Heart left ventricle (tissue), 16 donors: Measurements from ENCODE around the gene EIF4G3. TPM values are rescaled to one million over a fixed set of nuclear protein-coding genes. Genes with fewer than 3 reads are reported as not detected.

ENCODE experiments used
- ATAC-seq, 4 donors: fragments of 200-7000 bp; cut with Tn5 transposase; one replicate each; pipeline ENCODE4 v1.9.1; 2020 to 2022; ENCODE audit warnings: moderate library complexity in 4 of 4, mild to moderate bottlenecking in 3 of 4, moderate number of reproducible peaks in 1 of 4
- DNase-seq, 5 donors: peaks; one replicate each; pipeline ENCODE4 v3.0.0-alpha.2; 2020
- H3K27ac ChIP-seq, 12 donors: fragments of 200-600 bp; sonication (generic) in 4 of 12; one replicate each; pipeline versions ENCODE4 v1.5.0 to v1.8.0; 2016 to 2022; ENCODE audit warnings: mild to moderate bottlenecking in 2 of 12
- H3K27me3 ChIP-seq, 9 donors: fragments of 200-600 bp; sonication (generic) in 2 of 9; one replicate each; pipeline versions ENCODE4 v1.5.1 to v1.8.0; 2016 to 2022; ENCODE audit warnings: mild to moderate bottlenecking in 3 of 9
- H3K36me3 ChIP-seq, 9 donors: fragments of 200-600 bp; sonication (generic) in 2 of 9; one replicate each; pipeline versions ENCODE4 v1.5.0 to v1.8.0; 2018 to 2022; ENCODE audit warnings: mild to moderate bottlenecking in 2 of 9
- H3K4me1 ChIP-seq, 12 donors: fragments of 200-600 bp; sonication (generic) in 4 of 12; one replicate each; pipeline versions ENCODE4 v1.5.0 to v1.8.0; 2016 to 2022; ENCODE audit warnings: mild to moderate bottlenecking in 3 of 12
- H3K4me3 ChIP-seq, 12 donors: fragments of 200-600 bp; sonication (generic) in 4 of 12; one replicate each; pipeline versions ENCODE4 v1.5.0 to v1.8.0; 2017 to 2022; ENCODE audit warnings: mild to moderate bottlenecking in 9 of 12, moderate library complexity in 4 of 12
- H3K9me3 ChIP-seq, 12 donors: fragments of 200-600 bp; sonication (generic) in 4 of 12; one replicate each; pipeline versions ENCODE4 v1.5.0 to v1.8.0; 2016 to 2022; ENCODE audit warnings: mild to moderate bottlenecking in 1 of 12
- CTCF ChIP-seq, 12 donors: fragments of 200-600 bp; sonication (generic) in 4 of 12; IDR thresholded peaks; one replicate each; pipeline versions ENCODE4 v1.5.0 to v1.8.0; 2018 to 2022; ENCODE audit warnings: antibody characterized with exemption in 12 of 12, mild to moderate bottlenecking in 5 of 12
- POLR2A ChIP-seq, 2 donors: fragments of 450-650 bp; IDR thresholded peaks; one replicate each; pipeline ENCODE4 v1.6.1; 2017; ENCODE audit warnings: antibody characterized with exemption in 2 of 2, mild to moderate bottlenecking in 2 of 2, moderate library complexity in 2 of 2
- WGBS, 4 donors: extraction: QIAGEN DNeasy Blood & Tissue Kit in 2 of 4; methylation state at CpG; one replicate each; pipeline versions ENCODE4 v1.1.5 to v1.1.7; 2013 to 2018; 5-methylcytosine and 5-hydroxymethylcytosine counted together
- intact Hi-C, 10 donors: fragments of 100-400 bp; cut with DNase I; formaldehyde crosslinking; loops; one replicate each; pipeline versions ENCODE4 v1.11.1 to v1.14.2; 2022
- polyA plus RNA-seq, 2 donors: library from polyadenylated mRNA; stranded (reverse); fragments of 200-250 nt; gene quantifications; one replicate each; pipeline ENCODE4 v1.2.3, GENCODE V29; 2013
- total RNA-seq, 9 donors: library from RNA; depleted of rRNA in 2 of 9; stranded (reverse); fragments of >200 nt in 2 of 9; fragmentation: NEBNext Ultra II Directional in 3 of 9; extraction: Animal tissue kit (Norgen Biotek cat#: 25700) in 3 of 9; gene quantifications; one replicate each; pipeline versions ENCODE4 v1.1.0 to v1.2.4, GENCODE V29; 2016 to 2023
- donor health status: ischemic (EF 13 %, LVEDD 7.1; RV severe dilation, severe dysfunction).
- donor health status: healthy with polysubstance abuse.
- donor health status: DM: no; HTN: yes; CAD: no.
- donor health status: DM: no; HTN: no; CAD: no.
- donor health status: ischemic (EF 25% LVEDD 6.9; RV normal size, moderate dysfunction).
- donor health status: ischemic (EF 25% LVEDD 5.7; RV mildly dilated, moderate dysfunction).
- donor health status: healthy.
- donor health status: DM: yes; HTN: yes; CAD: no.
- donor health status: ischemic (EF 35%, LVEDD 5.7; RV mildly dilated, moderate dysfunction).
- donor health status: nonischemic (EF 11% LVEDD 7.7; RV severe dilation, severe dysfunction).
- donor health status: DM: yes; HTN: yes; CAD: no.
- donor health status: PGD.
- donor health status: ischemic (EF 29% LVEDD 5.4; RV normal size, mild dysfunction).
- donor health status: nonischemic (EF 23%, LVEDD 6.1; RV moderate dilation, normal function).

EIF4G3 gene
- total and polyA plus RNA-seq, 11 donors = 14.6 to 49.0 (median 36.2) TPM

- intact Hi-C loops = loop anchor here in 9 of 10 donors (2.0 to 10.0 kb wide), 6 partner anchors 210 to 287 kb away; no protein-coding TSS in a partner anchor
- peak in 2 of 4 donors; percentile 45 to 77 for ATAC-seq
- H3K27ac ChIP-seq = no peak overlapping the region
Observed at GRCh38 chr1:20981915-20982314, 194.8 kb downstream of the EIF4G3 start.

GRCh38 chr1:20980051-20980450 is 196.6 kb downstream of the EIF4G3 start:
- no peaks in the 10 kb centered on the region for H3K9me3 ChIP-seq
- ATAC-seq = no peak
- WGBS, 4 donors = 96 to 98% (median 97%) methylated on average over 2 of the region's 2 CpGs
- no peak overlapping the region for H3K27ac ChIP-seq
- TF ChIP-seq CTCF (IDR thresholded peaks at IDR 0.05) (no peak), POLR2A (IDR thresholded peaks at IDR 0.05) (no peak)
- H3K36me3 ChIP-seq = peaks cover 0 to 26% (median 0%) of the 10 kb centered on the region in 9 donors
- H3K4me3 ChIP-seq = no peak overlapping the region
- peaks cover 0 to 7% (median 0%) of the 10 kb centered on the region in 12 donors for H3K4me1 ChIP-seq
- intact Hi-C loops = loop anchor here in 5 of 10 donors (5.0 to 10.0 kb wide), 4 partner anchors 212 to 285 kb away; no protein-coding TSS in a partner anchor
- H3K27me3 ChIP-seq = no peaks in the 10 kb centered on the region
- no peak for DNase-seq

More at GRCh38 chr1:20981915-20982314, 194.8 kb downstream of the EIF4G3 start:
- peak in 10 of 12 donors; percentile 15 to 59 (median 41) for TF ChIP-seq CTCF (IDR thresholded peaks at IDR 0.05)
- no peak for TF ChIP-seq POLR2A (IDR thresholded peaks at IDR 0.05)
- Histone ChIP-seq H3K27me3 (no peaks in the 10 kb centered on the region), H3K4me3 (no peak overlapping the region), H3K4me1 (peaks cover 0 to 7% (median 0%) of the 10 kb centered on the region in 12 donors), H3K36me3 (peaks cover 0 to 26% (median 0%) of the 10 kb centered on the region in 9 donors), H3K9me3 (no peaks in the 10 kb centered on the region)
- DNase-seq = no peak

- H3K27ac ChIP-seq = no peak overlapping the region
- no peaks in the 10 kb centered on the region for H3K9me3 ChIP-seq
- ATAC-seq = no peak
- H3K4me3 ChIP-seq = no peak overlapping the region
- no peak for DNase-seq
- TF ChIP-seq CTCF (IDR thresholded peaks at IDR 0.05) (no peak), POLR2A (IDR thresholded peaks at IDR 0.05) (no peak)
- 95 to 97% (median 96%) methylated on average over 2 of the region's 2 CpGs for WGBS, 4 donors
- H3K36me3 ChIP-seq = peaks cover 0 to 26% (median 0%) of the 10 kb centered on the region in 9 donors
- no peaks in the 10 kb centered on the region for H3K27me3 ChIP-seq
- intact Hi-C loops = no loop called here
- peaks cover 0 to 7% (median 0%) of the 10 kb centered on the region in 12 donors for H3K4me1 ChIP-seq
Observed at GRCh38 chr1:20978413-20978812, 198.3 kb downstream of the EIF4G3 start.

- no peak overlapping the region for H3K27ac ChIP-seq
- intact Hi-C loops = no loop called here
- no peak for DNase-seq
- H3K27me3 ChIP-seq = no peaks in the 10 kb centered on the region
- no peak overlapping the region for H3K4me3 ChIP-seq
- TF ChIP-seq CTCF (IDR thresholded peaks at IDR 0.05) (no peak), POLR2A (IDR thresholded peaks at IDR 0.05) (no peak)
- ATAC-seq = no peak
- 91 to 99% (median 95%) methylated on average over 1 of the region's 1 CpG for WGBS, 4 donors
- no peaks in the 10 kb centered on the region for H3K9me3 ChIP-seq
- peaks cover 0 to 51% (median 21%) of the 10 kb centered on the region in 9 donors for H3K36me3 ChIP-seq
- H3K4me1 ChIP-seq = no peaks in the 10 kb centered on the region
Observed at GRCh38 chr1:20975668-20976067, 201.0 kb downstream of the EIF4G3 start.
